ENCODE data around the gene FYN. TPM values are rescaled to one million over a fixed set of nuclear protein-coding genes. Genes with fewer than 3 reads are reported as not detected.

The FYN gene
- polyA plus RNA-seq, 4 donors, result 17.9 to 33.8 (median 24.8) TPM

DNA sequence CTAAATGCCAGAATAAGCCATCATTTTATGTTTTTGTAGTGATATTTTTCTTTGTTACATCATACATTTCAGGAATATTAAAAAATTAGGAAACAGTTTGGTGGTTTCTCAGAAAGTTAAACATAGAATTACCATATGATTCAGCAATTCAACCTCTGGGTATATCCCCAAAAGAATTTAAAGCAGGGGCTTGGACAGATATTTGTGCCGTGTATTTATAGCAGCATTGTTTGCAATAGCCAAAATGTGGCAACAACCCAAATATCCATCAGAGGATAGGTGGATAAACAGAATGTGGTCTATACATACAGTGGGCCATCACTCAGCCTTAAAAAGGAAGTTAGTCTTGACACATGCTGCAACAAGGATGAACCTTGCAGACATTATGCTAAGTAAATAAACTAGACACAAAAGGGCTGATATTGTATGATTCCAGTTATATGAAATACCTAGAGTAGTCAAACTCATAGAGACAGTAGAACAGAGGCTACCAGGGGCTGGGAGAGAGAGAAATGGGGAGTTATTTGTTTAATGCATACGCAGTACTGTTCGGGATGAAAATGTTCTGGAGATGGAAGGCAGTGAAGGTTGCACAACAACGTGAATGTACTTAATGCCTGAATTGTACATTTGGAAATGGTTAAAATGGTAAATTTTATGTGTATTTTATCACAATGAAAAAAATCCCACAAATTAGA, 248.7 kb downstream of the FYN start:
- DNase-seq (no peak), FAIRE-seq (no peak)
- H3K27ac ChIP-seq (ENCODE audit: low read depth in 1 of 3, low read length in 2 of 3), result no peak overlapping the region
- H3K4me3 ChIP-seq (ENCODE audit: low read depth in 1 of 3, low read length in 3 of 3), result no peak overlapping the region
- 88 to 93% (median 90%) methylated on average over 4 of the region's 4 CpGs for WGBS, 3 donors
- H3K9me3 ChIP-seq (ENCODE audit: control insufficient read depth in 2 of 2, insufficient read depth in 1 of 2, low read depth in 1 of 2, low read length in 1 of 2), result peaks cover 0 to 4% of the 10 kb centered on the region in 2 donors
- no peaks in the 10 kb centered on the region for H3K27me3 ChIP-seq (ENCODE audit: control insufficient read depth in 3 of 3, insufficient read depth in 3 of 3, low read length in 3 of 3)
- H3K36me3 ChIP-seq (ENCODE audit: control insufficient read depth in 3 of 3, insufficient read depth in 2 of 3, low read depth in 1 of 3, low read length in 3 of 3), result no peaks in the 10 kb centered on the region
- peaks cover 0 to 15% (median 10%) of the 10 kb centered on the region in 3 donors for H3K4me1 ChIP-seq (ENCODE audit: control insufficient read depth in 3 of 3, insufficient read depth in 2 of 3, low read depth in 1 of 3, low read length in 2 of 3)

DNA sequence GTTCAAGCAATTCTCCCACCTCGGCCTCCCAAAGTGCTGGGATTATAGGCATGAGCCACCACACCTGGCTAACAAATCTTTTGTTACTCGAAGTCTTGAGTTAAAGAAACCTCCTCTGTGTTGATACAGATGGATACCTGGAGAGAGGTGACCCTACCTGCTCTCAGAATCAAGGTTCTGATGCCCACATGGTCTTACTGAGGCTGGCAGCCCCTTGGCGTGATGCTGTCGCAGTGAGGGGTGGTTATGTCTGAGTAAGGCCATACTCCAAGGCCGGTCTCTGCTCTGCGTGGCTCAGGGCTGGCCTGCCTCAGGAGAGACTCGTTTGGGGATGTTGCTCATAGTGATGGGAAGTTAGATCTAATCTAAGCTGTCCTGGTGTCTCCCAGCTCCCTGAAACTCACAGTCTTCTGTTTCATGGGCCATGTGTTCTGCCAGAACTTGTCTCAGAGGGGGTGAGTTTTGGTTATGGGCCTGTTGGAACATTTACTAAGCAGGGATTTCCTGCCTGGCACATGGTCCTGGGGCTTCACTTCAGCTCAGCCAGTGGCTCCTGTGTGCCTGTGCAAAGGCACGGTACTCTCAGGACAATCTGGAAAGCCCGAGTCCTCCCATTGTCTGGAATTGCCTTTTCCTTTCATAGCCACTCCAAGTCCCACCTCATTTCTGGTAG, 250.1 kb downstream of the FYN start:
- no peaks in the 10 kb centered on the region for H3K9me3 ChIP-seq (ENCODE audit: control insufficient read depth in 2 of 2, insufficient read depth in 1 of 2, low read depth in 1 of 2, low read length in 1 of 2)
- DNase-seq (no peak), FAIRE-seq (no peak)
- no peak overlapping the region for H3K4me3 ChIP-seq (ENCODE audit: low read depth in 1 of 3, low read length in 3 of 3)
- WGBS, 3 donors, result 77 to 86% (median 82%) methylated on average over 9 of the region's 9 CpGs
- no peak overlapping the region for H3K27ac ChIP-seq (ENCODE audit: low read depth in 1 of 3, low read length in 2 of 3)
- no peaks in the 10 kb centered on the region for H3K27me3 ChIP-seq (ENCODE audit: control insufficient read depth in 3 of 3, insufficient read depth in 3 of 3, low read length in 3 of 3)
- peaks cover 0 to 10% (median 10%) of the 10 kb centered on the region in 3 donors for H3K4me1 ChIP-seq (ENCODE audit: control insufficient read depth in 3 of 3, insufficient read depth in 2 of 3, low read depth in 1 of 3, low read length in 2 of 3)
- no peaks in the 10 kb centered on the region for H3K36me3 ChIP-seq (ENCODE audit: control insufficient read depth in 3 of 3, insufficient read depth in 2 of 3, low read depth in 1 of 3, low read length in 3 of 3)

DNA sequence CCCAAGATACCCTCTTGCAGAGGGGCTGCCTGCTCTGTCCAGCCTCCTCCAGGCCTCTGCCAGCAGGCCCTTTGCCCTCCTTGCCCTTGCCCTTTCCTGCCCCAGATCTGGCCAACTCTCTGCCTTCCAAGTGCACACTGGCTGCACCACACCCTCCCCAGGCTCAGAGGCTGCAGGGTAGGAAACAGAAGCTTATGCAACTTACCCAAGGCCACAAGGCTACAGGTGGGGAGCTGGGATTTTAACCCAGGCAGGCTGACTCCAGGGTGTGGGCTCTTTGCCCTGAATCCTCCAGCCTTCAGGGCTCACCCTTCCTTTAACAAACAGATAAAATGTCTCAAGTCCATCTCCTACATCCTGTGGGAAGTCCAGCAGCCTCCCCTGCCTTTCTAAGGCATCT, 253.1 kb downstream of the FYN start:
- H3K27me3 ChIP-seq (ENCODE audit: control insufficient read depth in 3 of 3, insufficient read depth in 3 of 3, low read length in 3 of 3), result no peaks in the 10 kb centered on the region
- no peaks in the 10 kb centered on the region for H3K9me3 ChIP-seq (ENCODE audit: control insufficient read depth in 2 of 2, insufficient read depth in 1 of 2, low read depth in 1 of 2, low read length in 1 of 2)
- no peak overlapping the region for H3K4me3 ChIP-seq (ENCODE audit: low read depth in 1 of 3, low read length in 3 of 3)
- peaks cover 0 to 20% (median 0%) of the 10 kb centered on the region in 3 donors for H3K4me1 ChIP-seq (ENCODE audit: control insufficient read depth in 3 of 3, insufficient read depth in 2 of 3, low read depth in 1 of 3, low read length in 2 of 3)
- FAIRE-seq, result no peak
- DNase-seq, result peak; percentile 68 to 79
- H3K27ac ChIP-seq (ENCODE audit: low read depth in 1 of 3, low read length in 2 of 3), result peak overlapping the region in 1 of 3 donors; percentile 28
- no peaks in the 10 kb centered on the region for H3K36me3 ChIP-seq (ENCODE audit: control insufficient read depth in 3 of 3, insufficient read depth in 2 of 3, low read depth in 1 of 3, low read length in 3 of 3)

- Histone ChIP-seq H3K27me3 (ENCODE audit: control insufficient read depth in 3 of 3, insufficient read depth in 3 of 3, low read length in 3 of 3) (no peaks in the 10 kb centered on the region), H3K4me3 (ENCODE audit: low read depth in 1 of 3, low read length in 3 of 3) (no peak overlapping the region), H3K4me1 (ENCODE audit: control insufficient read depth in 3 of 3, insufficient read depth in 2 of 3, low read depth in 1 of 3, low read length in 2 of 3) (peaks cover 0 to 24% (median 0%) of the 10 kb centered on the region in 3 donors), H3K36me3 (ENCODE audit: control insufficient read depth in 3 of 3, insufficient read depth in 2 of 3, low read depth in 1 of 3, low read length in 3 of 3) (no peaks in the 10 kb centered on the region), H3K9me3 (ENCODE audit: control insufficient read depth in 2 of 2, insufficient read depth in 1 of 2, low read depth in 1 of 2, low read length in 1 of 2) (no peaks in the 10 kb centered on the region), H3K27ac (ENCODE audit: low read depth in 1 of 3, low read length in 2 of 3) (no peak overlapping the region)
- WGBS, 3 donors, result 90 to 97% (median 92%) methylated on average over 6 of the region's 6 CpGs
- no peak for FAIRE-seq
- no peak for DNase-seq
Measured at GRCh38 chr6:111618407-111618806, 254.8 kb downstream of the FYN start.

- 78 to 87% (median 83%) methylated on average over 5 of the region's 5 CpGs for WGBS, 3 donors
- Histone ChIP-seq H3K36me3 (ENCODE audit: control insufficient read depth in 3 of 3, insufficient read depth in 2 of 3, low read depth in 1 of 3, low read length in 3 of 3) (no peaks in the 10 kb centered on the region), H3K4me1 (ENCODE audit: control insufficient read depth in 3 of 3, insufficient read depth in 2 of 3, low read depth in 1 of 3, low read length in 2 of 3) (peaks cover 0 to 24% (median 0%) of the 10 kb centered on the region in 3 donors), H3K27ac (ENCODE audit: low read depth in 1 of 3, low read length in 2 of 3) (no peak overlapping the region), H3K9me3 (ENCODE audit: control insufficient read depth in 2 of 2, insufficient read depth in 1 of 2, low read depth in 1 of 2, low read length in 1 of 2) (peaks cover 0 to 4% of the 10 kb centered on the region in 2 donors), H3K27me3 (ENCODE audit: control insufficient read depth in 3 of 3, insufficient read depth in 3 of 3, low read length in 3 of 3) (no peaks in the 10 kb centered on the region), H3K4me3 (ENCODE audit: low read depth in 1 of 3, low read length in 3 of 3) (no peak overlapping the region)
- FAIRE-seq (no peak), DNase-seq (no peak)
Measured at GRCh38 chr6:111617149-111617548, 256.1 kb downstream of the FYN start.

GRCh38 chr6:111615916-111616612, 257.2 kb downstream of the FYN start:
- WGBS, 3 donors, result 61 to 78% (median 69%) methylated on average over 12 of the region's 12 CpGs
- Histone ChIP-seq H3K4me1 (ENCODE audit: control insufficient read depth in 3 of 3, insufficient read depth in 2 of 3, low read depth in 1 of 3, low read length in 2 of 3) (peaks cover 0 to 26% (median 0%) of the 10 kb centered on the region in 3 donors), H3K27ac (ENCODE audit: low read depth in 1 of 3, low read length in 2 of 3) (peak overlapping the region in 1 of 3 donors; percentile 38), H3K9me3 (ENCODE audit: control insufficient read depth in 2 of 2, insufficient read depth in 1 of 2, low read depth in 1 of 2, low read length in 1 of 2) (peaks cover 0 to 13% of the 10 kb centered on the region in 2 donors), H3K4me3 (ENCODE audit: low read depth in 1 of 3, low read length in 3 of 3) (no peak overlapping the region), H3K36me3 (ENCODE audit: control insufficient read depth in 3 of 3, insufficient read depth in 2 of 3, low read depth in 1 of 3, low read length in 3 of 3) (no peaks in the 10 kb centered on the region), H3K27me3 (ENCODE audit: control insufficient read depth in 3 of 3, insufficient read depth in 3 of 3, low read length in 3 of 3) (no peaks in the 10 kb centered on the region)
- no peak for FAIRE-seq
- peak; percentile 57 to 69 for DNase-seq

DNA sequence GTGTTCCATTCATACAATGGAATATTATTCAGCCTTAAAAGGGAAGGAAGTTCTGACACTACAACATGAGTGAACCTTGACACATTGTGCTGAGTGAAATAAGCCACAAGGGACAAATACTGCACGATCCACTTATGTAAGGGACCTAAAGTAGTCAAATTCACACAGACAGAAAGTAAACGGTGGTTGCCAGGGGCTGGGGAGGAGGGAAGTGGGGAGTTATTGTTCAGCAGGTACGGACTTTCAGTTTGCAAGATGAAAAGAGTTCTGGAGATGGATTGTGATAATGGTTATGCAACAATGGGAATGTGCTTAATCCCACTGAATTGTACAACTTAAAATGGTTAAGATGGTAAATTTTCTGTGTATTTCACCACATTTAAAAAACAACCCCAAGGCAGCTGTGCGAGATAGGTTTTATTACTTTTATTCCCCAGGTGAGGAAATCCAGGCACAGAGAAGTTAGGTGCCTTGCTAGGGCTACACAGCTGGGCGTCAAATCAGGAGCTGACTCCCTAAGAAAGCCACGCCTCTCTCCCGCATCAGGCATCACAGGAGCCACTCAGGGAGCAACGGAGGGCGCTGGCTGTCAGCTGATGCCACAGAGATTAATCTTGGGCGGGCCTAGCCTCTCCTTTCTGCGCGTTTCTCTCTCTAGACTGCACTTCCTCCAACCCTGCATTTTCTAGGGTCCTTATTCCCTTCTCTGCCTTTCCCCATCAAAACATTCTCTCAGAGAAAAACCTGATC, 258.2 kb downstream of the FYN start:
- Histone ChIP-seq H3K9me3 (ENCODE audit: control insufficient read depth in 2 of 2, insufficient read depth in 1 of 2, low read depth in 1 of 2, low read length in 1 of 2) (peaks cover 0 to 13% of the 10 kb centered on the region in 2 donors), H3K27ac (ENCODE audit: low read depth in 1 of 3, low read length in 2 of 3) (peak overlapping the region in 2 of 3 donors; percentile 38 to 60), H3K4me3 (ENCODE audit: low read depth in 1 of 3, low read length in 3 of 3) (no peak overlapping the region), H3K4me1 (ENCODE audit: control insufficient read depth in 3 of 3, insufficient read depth in 2 of 3, low read depth in 1 of 3, low read length in 2 of 3) (peaks cover 0 to 28% (median under 1%) of the 10 kb centered on the region in 3 donors), H3K27me3 (ENCODE audit: control insufficient read depth in 3 of 3, insufficient read depth in 3 of 3, low read length in 3 of 3) (no peaks in the 10 kb centered on the region), H3K36me3 (ENCODE audit: control insufficient read depth in 3 of 3, insufficient read depth in 2 of 3, low read depth in 1 of 3, low read length in 3 of 3) (no peaks in the 10 kb centered on the region)
- DNase-seq, result peak; percentile 67 to 90
- WGBS, 3 donors, result 10 to 50% (median 26%) methylated on average over 12 of the region's 12 CpGs
- no peak for FAIRE-seq

GRCh38 chr6:111612379-111612778, 260.9 kb downstream of the FYN start:
- WGBS, 3 donors, result 93 to 98% (median 94%) methylated on average over 3 of the region's 3 CpGs
- no peak overlapping the region for H3K4me3 ChIP-seq (ENCODE audit: low read depth in 1 of 3, low read length in 3 of 3)
- H3K27ac ChIP-seq (ENCODE audit: low read depth in 1 of 3, low read length in 2 of 3), result no peak overlapping the region
- H3K36me3 ChIP-seq (ENCODE audit: control insufficient read depth in 3 of 3, insufficient read depth in 2 of 3, low read depth in 1 of 3, low read length in 3 of 3), result no peaks in the 10 kb centered on the region
- no peak for FAIRE-seq
- DNase-seq, result no peak
- H3K27me3 ChIP-seq (ENCODE audit: control insufficient read depth in 3 of 3, insufficient read depth in 3 of 3, low read length in 3 of 3), result no peaks in the 10 kb centered on the region
- peaks cover 2 to 31% (median 3%) of the 10 kb centered on the region in 3 donors for H3K4me1 ChIP-seq (ENCODE audit: control insufficient read depth in 3 of 3, insufficient read depth in 2 of 3, low read depth in 1 of 3, low read length in 2 of 3)
- peaks cover 0 to 13% of the 10 kb centered on the region in 2 donors for H3K9me3 ChIP-seq (ENCODE audit: control insufficient read depth in 2 of 2, insufficient read depth in 1 of 2, low read depth in 1 of 2, low read length in 1 of 2)
